K562 (cell line): Measurements from ENCODE around the gene ABCB6. TPM values are rescaled to one million over a fixed set of nuclear protein-coding genes. Genes with fewer than 3 reads are reported as not detected.

Experiments
- POLR3G ChIP-seq: IDR thresholded peaks from 2 replicates; pipeline ENCODE4 v1.6.1; 2011; ENCODE audit not compliant: insufficient read length, insufficient replicate concordance; ENCODE audit errors: extremely low read depth
- PPARD ChIP-seq: fragments of 250-450 bp; sonication (Bioruptor Pico); IDR thresholded peaks from 2 replicates; pipeline ENCODE4 v1.8.0; 2022; ENCODE audit warnings: inconsistent platforms, mild to moderate bottlenecking, moderate library complexity
- RAD51 ChIP-seq: fragments of 450-650 bp; IDR thresholded peaks from 2 replicates; pipeline ENCODE4 v1.7.1; 2016; ENCODE audit warnings: low read depth, mild to moderate bottlenecking, borderline replicate concordance
- SP2 ChIP-seq: IDR thresholded peaks from 2 replicates; pipeline ENCODE4 v1.6.1; 2011; ENCODE audit warnings: mild to moderate bottlenecking, low read depth, low read length, moderate library complexity; ENCODE audit not compliant: poor library complexity, severe bottlenecking; ENCODE audit errors: extremely low read depth
- STAT5A ChIP-seq: IDR thresholded peaks from 2 replicates; pipeline ENCODE4 v1.6.1; 2012; ENCODE audit warnings: low read length, inconsistent platforms, borderline replicate concordance
- ZNF316 ChIP-seq: fragments of 450-650 bp; IDR thresholded peaks from 2 replicates; pipeline ENCODE4 v1.6.1; 2016
- ZNF764 ChIP-seq: fragments of 250-450 bp; sonication (Bioruptor Pico); IDR thresholded peaks from 2 replicates; pipeline ENCODE4 v1.4.0; 2020; ENCODE audit warnings: low read depth, mild to moderate bottlenecking, moderate library complexity
- ZNF79 ChIP-seq: fragments of 250-450 bp; sonication (Bioruptor Pico); IDR thresholded peaks from 2 replicates; pipeline ENCODE4 v1.4.0; 2020; ENCODE audit warnings: low read depth, mild to moderate bottlenecking, moderate library complexity
- polyA plus RNA-seq, 8 experiments: library from polyadenylated mRNA; depleted of rRNA in 4 of 8; stranded (reverse) in 5 of 8; unstranded in 3 of 8; fragments of >200 nt; fragmentation: Nextera tagmentation in 2 of 8; fragmentation: Illumina TruSeq in 1 of 8; extraction: Ambion mirVana in 2 of 8; extraction: Trizol in 1 of 8; gene quantifications; 2 replicates each; pipeline versions ENCODE4 v1.2.1 to v1.2.3, GENCODE V29; 2011 to 2014; ENCODE audit warnings: inconsistent platforms in 1 of 8, missing spikeins in 1 of 8
- total RNA-seq, 7 experiments: library from RNA; depleted of rRNA in 6 of 7; stranded (reverse); fragments of >200 nt in 6 of 7; fragmentation: Illumina TruSeq in 2 of 7; extraction: Trizol in 2 of 7; gene quantifications; 2 replicates each; pipeline versions ENCODE4 v1.2.1 to v1.2.3, GENCODE V29; 2011 to 2021; ENCODE audit warnings: low replicate concordance in 1 of 7
- TF ChIP-seq, protein P1 (sequence below), 3 experiments: fragments of 200-800 bp in 1 of 3; sonication (Bioruptor generic) in 1 of 3; sonication (generic) in 1 of 3; formaldehyde crosslinking in 1 of 3; IDR thresholded peaks; 2 replicates each; pipeline versions ENCODE4 v1.6.1 to v1.8.0; 2016 to 2022; ENCODE audit warnings: mild to moderate bottlenecking in 2 of 3, missing compliant biosample characterization in 2 of 3, missing genetic modification characterization in 2 of 3, missing genetic modification reagents in 1 of 3
- TF ChIP-seq, protein P2 (sequence below): sonication (generic); formaldehyde crosslinking; IDR thresholded peaks from 2 replicates; pipeline ENCODE4 v1.8.0; 2022; ENCODE audit warnings: mild to moderate bottlenecking, missing genetic modification reagents
- TF ChIP-seq, protein P3 (sequence below): IDR thresholded peaks from 2 replicates; pipeline ENCODE4 v1.6.1; 2016; ENCODE audit warnings: missing genetic modification characterization, missing compliant biosample characterization
- TF ChIP-seq, protein P4 (sequence below): sonication (generic); formaldehyde crosslinking; IDR thresholded peaks from 2 replicates; pipeline ENCODE4 v1.8.0; 2022; ENCODE audit warnings: missing genetic modification reagents, mild to moderate bottlenecking, borderline replicate concordance
- TF ChIP-seq, protein P5 (sequence below): fragments of 450-650 bp; IDR thresholded peaks from 2 replicates; pipeline ENCODE4 v1.6.1; 2016; ENCODE audit warnings: antibody characterized with exemption
- TF ChIP-seq, protein P6 (sequence below): fragments of 250-450 bp; sonication (Bioruptor Pico); IDR thresholded peaks from 2 replicates; pipeline ENCODE4 v1.5.1; 2021; ENCODE audit warnings: mild to moderate bottlenecking
- TF ChIP-seq, protein P7 (sequence below): sonication (generic); formaldehyde crosslinking; IDR thresholded peaks from 2 replicates; pipeline ENCODE4 v1.8.0; 2022; ENCODE audit warnings: missing genetic modification reagents, mild to moderate bottlenecking, borderline replicate concordance

The ABCB6 gene
- total and polyA plus RNA-seq, 9 of the 15 experiments (the other 6 are each of a cell fraction or from before 2014, with no cell fraction given): 3.7 to 29.8 (median 16.8) TPM

DNA sequence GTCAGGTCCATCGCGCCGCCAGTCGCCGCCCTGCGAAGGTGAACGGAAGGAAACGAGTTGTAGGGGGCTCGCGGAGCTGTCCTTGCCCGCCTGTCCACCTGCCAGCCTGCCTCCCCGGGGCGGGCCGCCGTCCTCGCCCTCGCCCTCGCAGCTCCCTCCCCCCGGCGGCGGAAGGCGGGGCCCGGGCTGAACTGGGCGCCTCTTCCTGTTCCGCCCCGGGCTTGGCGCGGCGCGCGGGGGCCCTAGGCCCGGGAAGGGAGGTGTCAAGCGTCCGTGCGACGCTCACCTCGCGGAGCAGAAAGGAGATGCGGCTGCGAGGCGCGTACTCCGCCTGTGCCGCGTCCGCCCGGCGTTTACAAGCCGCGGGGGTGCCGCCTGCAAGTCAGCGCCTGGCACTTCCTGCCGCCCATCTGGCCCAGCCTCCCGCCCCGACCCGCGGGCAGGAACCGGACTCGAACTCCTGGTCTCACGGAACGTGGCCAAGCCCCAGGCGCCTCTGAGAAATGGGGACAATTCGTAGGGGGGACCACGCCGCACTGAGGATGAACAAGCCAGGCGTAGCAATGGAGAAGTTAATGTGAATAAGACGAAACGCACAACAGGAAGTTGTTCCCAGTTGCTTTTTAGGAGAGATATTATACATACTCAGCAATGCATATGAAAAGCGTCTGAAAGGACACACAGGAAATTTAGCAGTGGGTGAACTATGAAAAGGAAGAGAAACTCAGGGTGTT lies 41.8 kb downstream of the ABCB6 start, which contains the start of gene CNPPD1 (continued):
- no peak for TF ChIP-seq POLR3G
- TF ChIP-seq SP2: no peak
- no peak for TF ChIP-seq ZNF79 (CRISPR knock-in tag)
- TF ChIP-seq PPARD: no peak
- TF ChIP-seq, protein P1, sequence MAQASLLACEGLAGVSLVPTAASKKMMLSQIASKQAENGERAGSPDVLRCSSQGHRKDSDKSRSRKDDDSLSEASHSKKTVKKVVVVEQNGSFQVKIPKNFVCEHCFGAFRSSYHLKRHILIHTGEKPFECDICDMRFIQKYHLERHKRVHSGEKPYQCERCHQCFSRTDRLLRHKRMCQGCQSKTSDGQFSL (CRISPR knock-in tag; IDR thresholded peaks at IDR 0.05): no peak
- TF ChIP-seq, protein P1 (tag; IDR thresholded peaks at IDR 0.05): no peak
- no peak for TF ChIP-seq RAD51
- TF ChIP-seq, protein P2, sequence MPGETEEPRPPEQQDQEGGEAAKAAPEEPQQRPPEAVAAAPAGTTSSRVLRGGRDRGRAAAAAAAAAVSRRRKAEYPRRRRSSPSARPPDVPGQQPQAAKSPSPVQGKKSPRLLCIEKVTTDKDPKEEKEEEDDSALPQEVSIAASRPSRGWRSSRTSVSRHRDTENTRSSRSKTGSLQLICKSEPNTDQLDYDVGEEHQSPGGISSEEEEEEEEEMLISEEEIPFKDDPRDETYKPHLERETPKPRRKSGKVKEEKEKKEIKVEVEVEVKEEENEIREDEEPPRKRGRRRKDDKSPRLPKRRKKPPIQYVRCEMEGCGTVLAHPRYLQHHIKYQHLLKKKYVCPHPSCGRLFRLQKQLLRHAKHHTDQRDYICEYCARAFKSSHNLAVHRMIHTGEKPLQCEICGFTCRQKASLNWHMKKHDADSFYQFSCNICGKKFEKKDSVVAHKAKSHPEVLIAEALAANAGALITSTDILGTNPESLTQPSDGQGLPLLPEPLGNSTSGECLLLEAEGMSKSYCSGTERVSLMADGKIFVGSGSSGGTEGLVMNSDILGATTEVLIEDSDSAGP (CRISPR knock-in tag): no peak
- no peak for TF ChIP-seq ZNF316
- TF ChIP-seq, protein P3, sequence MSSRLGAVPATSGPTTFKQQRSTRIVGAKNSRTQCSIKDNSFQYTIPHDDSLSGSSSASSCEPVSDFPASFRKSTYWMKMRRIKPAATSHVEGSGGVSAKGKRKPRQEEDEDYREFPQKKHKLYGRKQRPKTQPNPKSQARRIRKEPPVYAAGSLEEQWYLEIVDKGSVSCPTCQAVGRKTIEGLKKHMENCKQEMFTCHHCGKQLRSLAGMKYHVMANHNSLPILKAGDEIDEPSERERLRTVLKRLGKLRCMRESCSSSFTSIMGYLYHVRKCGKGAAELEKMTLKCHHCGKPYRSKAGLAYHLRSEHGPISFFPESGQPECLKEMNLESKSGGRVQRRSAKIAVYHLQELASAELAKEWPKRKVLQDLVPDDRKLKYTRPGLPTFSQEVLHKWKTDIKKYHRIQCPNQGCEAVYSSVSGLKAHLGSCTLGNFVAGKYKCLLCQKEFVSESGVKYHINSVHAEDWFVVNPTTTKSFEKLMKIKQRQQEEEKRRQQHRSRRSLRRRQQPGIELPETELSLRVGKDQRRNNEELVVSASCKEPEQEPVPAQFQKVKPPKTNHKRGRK (tag): no peak
- TF ChIP-seq, protein P4, sequence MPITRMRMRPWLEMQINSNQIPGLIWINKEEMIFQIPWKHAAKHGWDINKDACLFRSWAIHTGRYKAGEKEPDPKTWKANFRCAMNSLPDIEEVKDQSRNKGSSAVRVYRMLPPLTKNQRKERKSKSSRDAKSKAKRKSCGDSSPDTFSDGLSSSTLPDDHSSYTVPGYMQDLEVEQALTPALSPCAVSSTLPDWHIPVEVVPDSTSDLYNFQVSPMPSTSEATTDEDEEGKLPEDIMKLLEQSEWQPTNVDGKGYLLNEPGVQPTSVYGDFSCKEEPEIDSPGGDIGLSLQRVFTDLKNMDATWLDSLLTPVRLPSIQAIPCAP: no peak
- TF ChIP-seq, protein P5, sequence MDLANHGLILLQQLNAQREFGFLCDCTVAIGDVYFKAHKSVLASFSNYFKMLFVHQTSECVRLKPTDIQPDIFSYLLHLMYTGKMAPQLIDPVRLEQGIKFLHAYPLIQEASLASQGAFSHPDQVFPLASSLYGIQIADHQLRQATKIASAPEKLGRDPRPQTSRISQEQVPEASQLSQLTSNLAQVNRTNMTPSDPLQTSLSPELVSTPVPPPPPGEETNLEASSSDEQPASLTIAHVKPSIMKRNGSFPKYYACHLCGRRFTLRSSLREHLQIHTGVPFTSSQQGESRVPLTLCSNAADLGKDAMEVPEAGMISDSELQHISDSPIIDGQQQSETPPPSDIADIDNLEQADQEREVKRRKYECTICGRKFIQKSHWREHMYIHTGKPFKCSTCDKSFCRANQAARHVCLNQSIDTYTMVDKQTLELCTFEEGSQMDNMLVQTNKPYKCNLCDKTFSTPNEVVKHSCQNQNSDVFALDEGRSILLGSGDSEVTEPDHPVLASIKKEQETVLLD: no peak
- TF ChIP-seq, protein P6, sequence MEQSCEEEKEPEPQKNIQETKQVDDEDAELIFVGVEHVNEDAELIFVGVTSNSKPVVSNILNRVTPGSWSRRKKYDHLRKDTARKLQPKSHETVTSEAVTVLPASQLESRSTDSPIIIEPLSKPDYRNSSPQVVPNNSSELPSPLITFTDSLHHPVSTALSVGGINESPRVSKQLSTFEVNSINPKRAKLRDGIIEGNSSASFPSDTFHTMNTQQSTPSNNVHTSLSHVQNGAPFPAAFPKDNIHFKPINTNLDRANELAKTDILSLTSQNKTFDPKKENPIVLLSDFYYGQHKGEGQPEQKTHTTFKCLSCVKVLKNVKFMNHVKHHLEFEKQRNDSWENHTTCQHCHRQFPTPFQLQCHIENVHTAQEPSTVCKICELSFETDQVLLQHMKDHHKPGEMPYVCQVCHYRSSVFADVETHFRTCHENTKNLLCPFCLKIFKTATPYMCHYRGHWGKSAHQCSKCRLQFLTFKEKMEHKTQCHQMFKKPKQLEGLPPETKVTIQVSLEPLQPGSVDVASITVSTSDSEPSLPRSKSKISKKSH (CRISPR knock-in tag): no peak
- TF ChIP-seq, protein P7, sequence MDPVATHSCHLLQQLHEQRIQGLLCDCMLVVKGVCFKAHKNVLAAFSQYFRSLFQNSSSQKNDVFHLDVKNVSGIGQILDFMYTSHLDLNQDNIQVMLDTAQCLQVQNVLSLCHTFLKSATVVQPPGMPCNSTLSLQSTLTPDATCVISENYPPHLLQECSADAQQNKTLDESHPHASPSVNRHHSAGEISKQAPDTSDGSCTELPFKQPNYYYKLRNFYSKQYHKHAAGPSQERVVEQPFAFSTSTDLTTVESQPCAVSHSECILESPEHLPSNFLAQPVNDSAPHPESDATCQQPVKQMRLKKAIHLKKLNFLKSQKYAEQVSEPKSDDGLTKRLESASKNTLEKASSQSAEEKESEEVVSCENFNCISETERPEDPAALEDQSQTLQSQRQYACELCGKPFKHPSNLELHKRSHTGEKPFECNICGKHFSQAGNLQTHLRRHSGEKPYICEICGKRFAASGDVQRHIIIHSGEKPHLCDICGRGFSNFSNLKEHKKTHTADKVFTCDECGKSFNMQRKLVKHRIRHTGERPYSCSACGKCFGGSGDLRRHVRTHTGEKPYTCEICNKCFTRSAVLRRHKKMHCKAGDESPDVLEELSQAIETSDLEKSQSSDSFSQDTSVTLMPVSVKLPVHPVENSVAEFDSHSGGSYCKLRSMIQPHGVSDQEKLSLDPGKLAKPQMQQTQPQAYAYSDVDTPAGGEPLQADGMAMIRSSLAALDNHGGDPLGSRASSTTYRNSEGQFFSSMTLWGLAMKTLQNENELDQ: no peak
- TF ChIP-seq ZNF764 (CRISPR knock-in tag): no peak
- no peak for TF ChIP-seq STAT5A
